GM10248 (cell line): ENCODE data around the gene SAMD1.
"Not testable (repeated sequence)": the region's sequence is repeated elsewhere in the genome, so short reads cannot be mapped to it uniquely, and the experiment has no call there.

Experiments
- CTCF ChIA-PET: fragments of 300-600 bp; sonication (Branson Sonifier 250); formaldehyde crosslinking; extraction: SDS; loops from one replicate; lab custom pipeline; 2021; ENCODE audit warnings: antibody characterized with exemption; lab: Yijun Ruan, JAX
- POLR2A ChIA-PET: fragments of 350-650 bp; sonication (Branson Sonifier 250); formaldehyde crosslinking; extraction: SDS; loops from one replicate; lab custom pipeline; 2020; ENCODE audit warnings: antibody characterized with exemption; lab: Yijun Ruan, JAX
- DNase-seq: peaks from one replicate; pipeline ENCODE4 v3.0.0; 2012; ENCODE audit errors: extremely low spot score
- TF ChIP-seq, protein P1 (sequence below): IDR thresholded peaks from 2 replicates; pipeline ENCODE4 v1.5.1; 2012; ENCODE audit warnings: mild to moderate bottlenecking, low read depth; ENCODE audit errors: extremely low read depth, missing control alignments, control extremely low read depth

Gene SAMD1

DNA sequence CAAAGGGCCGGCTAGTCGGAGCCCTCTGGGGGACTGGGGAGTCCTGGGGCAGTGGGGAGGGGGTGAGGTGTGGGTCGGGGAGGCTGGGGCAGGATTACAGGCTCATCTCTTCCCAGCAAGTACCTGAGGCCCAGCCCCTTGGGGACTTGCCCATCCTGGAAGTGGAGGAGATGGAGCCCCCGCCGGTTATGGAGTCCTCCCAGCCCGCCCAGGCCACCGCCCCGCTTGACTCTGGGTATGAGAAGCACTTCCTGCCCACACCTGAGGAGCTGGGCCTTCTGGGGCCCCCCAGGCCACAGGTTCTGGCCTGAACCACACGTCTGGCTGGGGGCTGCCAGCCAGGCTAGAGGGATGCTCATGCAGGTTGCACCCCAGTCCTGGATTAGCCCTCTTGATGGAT lies 38.6 kb downstream of the SAMD1 start:
- TF ChIP-seq, protein P1, sequence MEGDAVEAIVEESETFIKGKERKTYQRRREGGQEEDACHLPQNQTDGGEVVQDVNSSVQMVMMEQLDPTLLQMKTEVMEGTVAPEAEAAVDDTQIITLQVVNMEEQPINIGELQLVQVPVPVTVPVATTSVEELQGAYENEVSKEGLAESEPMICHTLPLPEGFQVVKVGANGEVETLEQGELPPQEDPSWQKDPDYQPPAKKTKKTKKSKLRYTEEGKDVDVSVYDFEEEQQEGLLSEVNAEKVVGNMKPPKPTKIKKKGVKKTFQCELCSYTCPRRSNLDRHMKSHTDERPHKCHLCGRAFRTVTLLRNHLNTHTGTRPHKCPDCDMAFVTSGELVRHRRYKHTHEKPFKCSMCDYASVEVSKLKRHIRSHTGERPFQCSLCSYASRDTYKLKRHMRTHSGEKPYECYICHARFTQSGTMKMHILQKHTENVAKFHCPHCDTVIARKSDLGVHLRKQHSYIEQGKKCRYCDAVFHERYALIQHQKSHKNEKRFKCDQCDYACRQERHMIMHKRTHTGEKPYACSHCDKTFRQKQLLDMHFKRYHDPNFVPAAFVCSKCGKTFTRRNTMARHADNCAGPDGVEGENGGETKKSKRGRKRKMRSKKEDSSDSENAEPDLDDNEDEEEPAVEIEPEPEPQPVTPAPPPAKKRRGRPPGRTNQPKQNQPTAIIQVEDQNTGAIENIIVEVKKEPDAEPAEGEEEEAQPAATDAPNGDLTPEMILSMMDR: no peak
- no peak for DNase-seq
- POLR2A ChIA-PET: no interaction called here
- CTCF ChIA-PET: interaction anchor here (1.3 to 12.8 kb wide), 4 partner anchors 8 to 171 kb away, joined by 4 to 169 read pairs (median 16); partner anchors contain the start of gene MISP3

DNA sequence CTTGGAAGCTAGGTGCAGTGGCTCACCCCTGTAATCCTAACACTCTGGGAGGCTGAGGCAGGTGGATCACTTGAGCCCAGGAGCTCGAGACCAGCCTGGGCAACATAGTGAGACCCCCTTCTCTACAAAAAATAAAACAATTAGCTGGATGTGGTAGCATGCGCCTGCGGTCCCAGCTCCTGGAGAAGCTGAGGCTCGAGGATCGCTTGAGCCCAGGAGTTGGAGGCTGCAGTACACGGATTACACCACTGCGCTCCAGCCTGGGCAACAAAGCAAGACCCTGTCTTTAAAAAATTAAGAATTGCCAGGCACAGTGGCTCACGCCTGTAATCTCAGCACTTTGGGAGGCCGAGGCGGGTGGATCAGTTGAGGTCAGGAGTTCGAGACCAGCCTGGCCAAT lies 39.6 kb downstream of the SAMD1 start:
- POLR2A ChIA-PET: not testable (repeated sequence)
- CTCF ChIA-PET: interaction anchor here (1.3 to 14.7 kb wide), 5 partner anchors 5 to 171 kb away, joined by 4 to 169 read pairs (median 28); partner anchors contain the start of genes MISP3 and PALM3

DNA sequence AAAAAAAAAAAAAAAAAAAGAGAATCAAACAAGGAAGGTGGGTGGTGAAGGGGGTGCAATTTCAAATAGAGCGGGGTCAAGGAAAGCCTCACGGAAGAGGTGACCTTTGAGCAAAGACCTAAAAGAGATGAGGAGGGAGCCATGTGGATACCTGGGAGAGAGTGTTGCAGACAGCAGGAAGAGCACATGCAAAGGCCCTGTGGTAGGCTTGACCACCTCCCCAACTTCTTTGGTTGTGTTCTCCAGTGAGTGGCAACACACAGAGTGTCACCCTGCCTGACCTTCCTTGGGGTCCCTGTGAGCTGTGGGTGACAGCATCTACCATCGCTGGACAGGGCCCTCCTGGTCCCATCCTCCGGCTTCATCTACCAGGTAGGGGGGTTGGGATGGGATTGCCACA lies 40.0 kb downstream of the SAMD1 start:
- TF ChIP-seq, protein P1: no peak
- no peak for DNase-seq
- ChIA-PET CTCF (interaction anchor here (5.5 to 14.7 kb wide), 3 partner anchors 6 to 171 kb away, joined by 28 to 169 read pairs (median 169); partner anchors contain the start of gene PALM3), POLR2A (no interaction called here)

More for the DNA sequence above, 39.6 kb downstream of the SAMD1 start:
- DNase-seq: not testable (repeated sequence)

DNA sequence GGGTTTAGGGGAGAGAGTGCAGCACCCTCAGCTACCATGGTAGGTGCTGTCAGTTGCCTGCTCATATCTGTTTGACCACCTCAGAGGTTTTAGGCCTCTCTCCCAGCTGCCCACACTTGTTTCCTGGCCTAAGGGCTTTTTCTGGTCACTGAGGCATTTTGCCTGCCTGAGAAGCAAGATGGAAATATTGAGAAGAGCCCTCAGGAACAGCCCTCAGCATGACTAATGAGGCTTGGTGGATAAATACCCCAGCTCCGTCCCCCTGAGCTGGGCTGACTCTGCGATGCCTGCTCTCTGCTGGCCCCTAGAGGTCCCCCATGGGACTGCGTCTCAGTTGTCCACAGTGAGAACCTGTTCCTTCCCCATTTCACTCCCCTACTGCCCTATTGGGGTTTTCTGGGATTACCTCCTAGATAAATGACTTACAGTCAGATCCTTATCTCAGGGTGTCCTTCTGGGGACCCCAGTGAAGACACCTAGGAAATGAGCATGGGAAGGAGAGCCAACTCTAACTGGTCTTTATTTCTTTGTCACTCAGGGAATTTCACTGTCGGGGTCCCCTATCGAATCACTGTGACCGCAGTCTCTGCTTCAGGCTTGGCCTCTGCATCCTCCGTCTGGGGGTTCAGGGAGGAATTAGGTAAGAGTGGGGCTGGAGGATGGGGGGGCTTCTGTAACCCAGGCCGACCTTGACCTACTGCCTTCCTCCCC lies 42.0 kb downstream of the SAMD1 start:
- peak; percentile 75 for DNase-seq
- CTCF ChIA-PET: interaction anchor here (0.6 to 14.7 kb wide), 23 partner anchors 8 to 198 kb away, joined by 3 to 169 read pairs (median 4); partner anchors contain the start of genes BRME1, CC2D1A, DCAF15 and IL27RA
- TF ChIP-seq, protein P1: peak; percentile 74
- POLR2A ChIA-PET: interaction anchor here (0.7 kb wide), 1 partner anchor 324 kb away, joined by 4 read pairs; no protein-coding TSS in a partner anchor

DNA sequence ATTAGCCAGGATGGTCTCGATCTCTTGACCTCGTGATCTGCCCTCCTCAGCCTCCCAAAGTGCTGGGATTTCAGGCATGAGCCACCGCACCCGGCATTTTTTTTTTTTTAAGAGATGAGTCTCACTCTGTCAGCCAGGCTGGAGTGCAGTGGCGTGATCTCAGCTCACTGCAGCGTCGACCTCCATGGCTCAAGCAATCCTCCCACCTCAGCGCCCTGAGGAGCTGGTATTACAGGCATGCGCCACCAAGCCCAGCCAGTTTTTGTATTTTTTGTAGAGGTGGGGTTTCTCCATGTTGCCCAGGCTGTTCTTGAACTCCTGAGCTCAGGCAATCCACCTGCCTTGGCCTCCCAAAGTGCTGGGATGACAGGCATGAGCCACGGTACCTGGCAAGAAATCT lies 42.7 kb downstream of the SAMD1 start:
- POLR2A ChIA-PET: interaction anchor here (0.6 kb wide), 1 partner anchor 109 kb away, joined by 7 read pairs; the partner anchor contains the start of gene PODNL1
- DNase-seq: not testable (repeated sequence)
- CTCF ChIA-PET: interaction anchor here (0.6 to 14.7 kb wide), 20 partner anchors 7 to 198 kb away, joined by 3 to 169 read pairs (median 4); partner anchors contain the start of genes BRME1, CC2D1A, DCAF15 and IL27RA

DNA sequence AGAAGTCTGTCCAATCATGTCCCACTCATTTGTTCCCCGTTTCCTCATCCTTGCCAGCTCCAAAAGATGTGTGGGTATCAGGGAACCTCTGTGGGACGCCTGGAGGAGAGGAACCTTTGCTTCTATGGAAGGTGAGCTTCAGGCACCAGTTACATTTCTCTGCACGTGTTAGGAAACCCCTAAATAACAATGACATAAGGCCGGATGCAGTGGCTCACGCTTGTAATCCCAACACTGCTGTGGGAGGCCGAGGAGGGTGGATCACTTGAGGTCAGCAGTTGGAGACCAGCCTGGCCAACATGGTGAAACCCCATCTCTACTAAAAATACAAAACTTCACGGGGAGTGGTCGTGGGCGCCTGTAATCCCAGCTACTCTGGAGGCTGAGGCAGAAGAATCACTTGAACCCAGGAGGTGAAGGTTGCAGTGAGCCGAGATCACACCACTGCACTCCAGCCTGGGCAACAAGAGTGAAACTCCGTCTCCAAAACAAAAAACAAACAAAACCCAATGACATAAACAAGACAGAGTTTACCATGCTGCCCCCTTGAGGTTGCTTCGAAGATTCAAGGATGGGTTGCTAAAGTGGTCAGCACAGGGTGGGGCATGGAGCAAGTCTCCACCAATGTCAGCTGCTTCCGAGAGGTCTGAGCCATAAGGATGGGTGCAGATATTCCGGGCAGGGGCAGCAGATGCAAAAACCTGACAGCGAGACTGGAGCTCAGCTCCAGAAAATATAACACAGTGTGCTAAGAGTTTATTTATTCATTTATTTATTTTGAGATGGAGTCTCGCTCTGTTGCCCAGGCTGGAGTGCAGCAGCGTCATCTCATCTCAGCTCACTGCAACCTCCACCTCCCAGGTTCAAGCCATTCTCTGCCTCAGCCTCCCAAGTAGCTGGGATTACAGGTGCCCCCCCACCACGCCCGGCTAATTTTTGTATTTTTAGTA lies 47.6 kb downstream of the SAMD1 start:
- TF ChIP-seq, protein P1: peak; percentile 44
- POLR2A ChIA-PET: interaction anchor here (0.6 kb wide), 1 partner anchor 56 kb away, joined by 3 read pairs; no protein-coding TSS in a partner anchor
- CTCF ChIA-PET: interaction anchor here (0.5 to 14.7 kb wide), 18 partner anchors 11 to 175 kb away, joined by 3 to 169 read pairs (median 4); partner anchors contain the start of genes IL27RA, MISP3, PALM3 and RFX1
- peak; percentile 58 for DNase-seq

DNA sequence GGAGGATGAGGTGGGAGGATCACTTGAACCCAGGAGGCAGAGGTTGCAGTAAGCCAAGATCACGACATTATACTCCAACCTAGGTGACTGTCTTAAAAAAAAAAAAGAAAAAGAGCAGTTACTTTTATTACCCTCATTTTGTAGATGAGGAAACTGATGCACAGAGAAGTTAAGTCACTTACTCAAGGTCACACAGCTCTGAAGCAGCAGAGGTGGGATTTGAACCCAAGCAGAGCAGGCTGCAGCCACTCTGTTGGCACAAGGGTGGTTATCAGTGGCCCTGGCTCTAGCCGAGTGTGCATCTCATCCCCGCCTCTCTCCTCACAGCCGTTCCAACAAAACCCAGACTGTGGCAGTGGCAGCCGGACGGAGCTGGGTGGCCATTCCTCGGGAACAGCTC lies 51.4 kb downstream of the SAMD1 start:
- ChIA-PET CTCF (interaction anchor here (14.7 kb wide), 1 partner anchor 17 kb away, joined by 169 read pairs; the partner anchor contains the start of gene PALM3), POLR2A (no interaction called here)
- TF ChIP-seq, protein P1: no peak
- DNase-seq: no peak
